MG63 (cell line): ENCODE measurements around the gene NCS1. TPM values are rescaled to one million over a fixed set of nuclear protein-coding genes. Genes with fewer than 3 reads are reported as not detected.
A peak's percentile ranks its signal among the peaks of the same experiment; 100 is the strongest.

ENCODE experiments used
- DNase-seq: peaks from one replicate; pipeline ENCODE4 v3.0.0-alpha.2; 2020
- H3K27me3 ChIP-seq: fragments of 250-450 bp; sonication (Bioruptor Pico); 2 replicates; pipeline ENCODE4 v1.5.1; 2020; ENCODE audit warnings: mild to moderate bottlenecking, moderate library complexity
- H3K36me3 ChIP-seq: fragments of 250-450 bp; sonication (Bioruptor Pico); 2 replicates; pipeline ENCODE4 v1.5.1; 2020; ENCODE audit warnings: mild to moderate bottlenecking, moderate library complexity
- H3K4me3 ChIP-seq: fragments of 250-450 bp; sonication (Bioruptor Pico); 2 replicates; pipeline ENCODE4 v1.5.1; 2020; ENCODE audit warnings: mild to moderate bottlenecking, moderate library complexity
- H3K9me3 ChIP-seq: fragments of 250-450 bp; sonication (Bioruptor Pico); 2 replicates; pipeline ENCODE4 v1.5.1; 2020; ENCODE audit warnings: mild to moderate bottlenecking, moderate library complexity
- total RNA-seq: library from RNA; depleted of rRNA; stranded (reverse); fragments of >200 nt; shearing (Covaris generic); gene quantifications from 2 replicates; pipeline ENCODE4 v1.2.3, GENCODE V29; 2014; ENCODE audit warnings: low replicate concordance; rRNA removed

Gene NCS1
- total RNA-seq = 16.6 and 34.4 TPM in 2 replicates

DNA sequence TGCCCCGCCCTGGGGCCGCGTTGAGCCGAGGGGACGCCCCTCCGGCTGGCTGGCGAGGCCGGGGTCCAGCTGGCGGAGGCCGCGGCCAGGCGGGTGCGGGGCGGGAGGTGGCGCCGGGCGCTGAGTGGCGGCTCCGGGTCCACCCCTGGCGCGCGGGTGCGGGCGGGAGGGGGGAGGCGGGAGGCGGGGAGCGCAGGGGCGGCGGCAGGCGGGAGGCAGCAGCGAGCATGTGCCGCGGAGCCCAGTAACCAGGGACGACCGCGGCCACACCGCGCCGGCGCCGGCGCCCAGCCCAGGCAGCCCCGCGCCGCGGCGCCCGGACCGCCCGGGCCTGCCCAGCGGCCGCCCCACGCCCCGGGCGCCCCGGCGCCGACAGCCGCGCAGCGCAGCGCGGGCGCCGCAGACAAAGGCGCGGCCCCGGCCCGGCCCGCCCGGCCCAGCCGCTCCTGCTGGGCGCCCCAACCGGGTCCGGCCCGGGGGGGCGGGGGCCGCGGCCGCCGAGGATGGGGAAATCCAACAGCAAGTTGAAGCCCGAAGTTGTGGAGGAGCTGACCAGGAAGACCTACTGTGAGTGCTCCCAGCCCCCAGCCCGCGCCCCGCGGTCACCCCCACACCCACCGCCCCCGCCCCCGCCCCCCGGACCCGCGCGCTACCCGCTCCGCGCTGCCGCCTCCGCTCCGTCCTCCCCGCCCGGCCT lies at the start of gene NCS1:
Gene NCS1, plus strand, starts transcription at position 244 of the 697 bp plus-strand sequence. Its CDS starts 260 bp downstream, at position 504.
- peak within 1 kb of the TSS; percentile 63 for H3K4me3 ChIP-seq
- H3K27me3 ChIP-seq = no peaks in the 10 kb centered on the region
- no peaks in the 10 kb centered on the region for H3K9me3 ChIP-seq
- H3K36me3 ChIP-seq = no peaks in the 10 kb centered on the region; the same call in none of the 2 replicates
- peak; percentile 86 for DNase-seq

DNA sequence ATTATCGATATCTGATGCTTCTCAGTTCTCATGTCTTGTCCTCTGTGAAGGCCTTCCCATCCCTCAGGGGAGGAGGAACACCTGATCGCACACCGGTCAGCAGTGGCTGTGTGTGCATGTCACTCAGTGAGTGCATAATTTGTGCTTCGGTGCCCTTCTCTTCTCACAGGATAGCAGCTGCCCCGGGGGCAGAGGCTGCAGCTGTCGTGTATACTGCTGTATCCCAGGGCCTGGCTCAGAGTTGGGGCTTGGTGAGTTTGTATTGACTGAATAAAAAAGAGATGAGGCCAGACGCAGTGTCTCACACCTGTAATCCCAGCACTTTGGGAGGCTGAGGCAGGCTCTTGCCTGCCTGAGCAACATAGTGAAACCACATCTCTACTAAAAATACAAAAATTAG lies 49.7 kb upstream of the NCS1 start:
- no peak for DNase-seq
- H3K36me3 ChIP-seq = peaks cover 26% of the 10 kb centered on the region
- H3K4me3 ChIP-seq = no peak overlapping the region
- no peaks in the 10 kb centered on the region for H3K27me3 ChIP-seq
- H3K9me3 ChIP-seq = no peaks in the 10 kb centered on the region

DNA sequence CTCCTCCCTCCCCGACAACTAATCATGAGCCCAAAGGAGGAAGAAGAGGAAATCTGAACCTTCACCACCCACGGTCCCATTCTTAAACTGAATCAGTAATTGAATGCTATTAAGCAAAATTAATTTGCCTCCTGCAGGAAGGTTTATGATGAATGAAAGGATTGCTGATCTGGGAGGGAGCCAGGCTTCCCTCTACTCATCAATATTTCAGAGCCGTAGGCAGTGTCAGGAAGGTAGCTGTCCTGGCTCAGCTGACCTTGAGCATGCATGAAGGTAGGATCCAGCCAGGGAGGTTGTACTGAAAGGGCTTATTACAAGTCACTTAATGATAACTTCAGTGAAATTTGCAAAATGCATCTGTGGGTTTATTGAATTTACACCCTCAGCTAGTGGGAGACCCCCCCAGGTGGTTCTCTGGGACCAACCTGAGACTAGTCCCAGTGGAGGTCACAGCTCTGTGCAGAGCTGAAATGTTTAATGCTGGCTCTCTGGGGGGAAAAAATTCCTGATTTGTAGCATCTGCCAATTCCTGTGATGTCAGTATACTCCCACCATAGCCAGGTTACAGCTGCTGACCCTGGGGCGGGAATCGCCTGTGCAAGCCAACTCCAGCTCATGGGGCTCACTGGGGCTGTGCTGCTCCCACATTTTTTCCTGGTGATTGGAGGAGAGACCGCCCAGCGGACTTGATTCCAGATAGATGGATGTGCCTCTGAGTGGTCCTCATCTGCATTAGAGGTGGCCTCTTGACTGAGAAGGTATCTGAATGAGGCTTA lies 47.9 kb upstream of the NCS1 start:
- DNase-seq = no peak

DNA sequence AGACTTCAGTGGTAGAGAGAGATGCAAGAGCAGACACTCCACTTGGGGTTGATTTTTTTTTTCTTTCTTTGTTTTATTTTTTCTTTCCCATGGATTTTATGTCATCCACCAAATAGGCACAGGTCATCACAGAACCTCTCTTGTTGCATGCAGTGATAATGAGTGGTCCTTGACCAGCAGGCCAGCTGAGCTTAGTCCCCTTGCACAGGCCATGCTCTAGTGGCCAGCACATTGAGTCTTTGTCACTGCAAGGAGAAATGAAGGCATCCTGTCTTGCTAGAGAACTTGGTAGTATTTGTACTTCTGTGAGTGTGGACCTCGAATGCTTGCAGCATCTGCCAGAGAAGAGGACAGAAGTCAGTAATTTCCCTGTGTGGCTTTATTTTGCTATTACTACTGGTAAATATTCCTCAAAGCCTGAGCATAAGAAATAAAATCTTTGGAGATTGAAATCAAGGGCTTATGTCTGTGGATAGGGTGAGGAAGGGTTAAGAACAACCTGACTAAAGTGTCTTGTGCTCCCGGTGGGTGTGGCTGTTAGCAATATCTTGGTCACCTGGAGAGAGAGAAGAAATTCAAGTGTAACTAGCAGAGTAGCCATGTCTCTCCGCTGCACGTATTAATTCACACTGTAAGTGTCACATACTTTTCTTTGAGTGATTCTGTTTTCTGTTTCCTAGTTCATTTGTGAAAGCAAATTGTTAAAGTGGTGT lies 45.3 kb upstream of the NCS1 start:
- H3K4me3 ChIP-seq = no peak overlapping the region
- H3K27me3 ChIP-seq = no peaks in the 10 kb centered on the region
- DNase-seq = no peak
- no peaks in the 10 kb centered on the region for H3K9me3 ChIP-seq
- peaks cover 31% of the 10 kb centered on the region for H3K36me3 ChIP-seq

More for the DNA sequence above, 47.9 kb upstream of the NCS1 start:
- Histone ChIP-seq H3K27me3 (no peaks in the 10 kb centered on the region), H3K36me3 (peaks cover 32% of the 10 kb centered on the region), H3K9me3 (no peaks in the 10 kb centered on the region), H3K4me3 (no peak overlapping the region)

DNA sequence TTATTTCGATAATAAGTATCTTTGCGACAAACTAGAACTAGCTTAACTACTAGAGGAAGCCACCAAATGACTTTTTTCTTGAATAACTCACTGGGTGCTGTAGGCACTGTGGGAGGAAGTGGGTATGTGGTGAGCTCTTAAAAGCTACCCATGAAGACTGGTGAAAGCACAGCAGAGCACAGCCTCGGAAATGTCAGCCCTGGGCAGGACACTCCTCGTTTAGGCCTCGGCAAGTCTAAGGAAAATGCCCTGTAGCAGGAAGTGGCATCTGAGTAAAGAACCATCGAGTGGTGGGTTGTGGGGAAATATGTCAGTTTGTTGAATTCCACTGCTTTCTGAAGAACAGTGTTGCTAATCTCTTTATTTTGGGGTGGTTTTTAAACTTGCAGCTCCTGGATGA lies 44.0 kb upstream of the NCS1 start:
- no peaks in the 10 kb centered on the region for H3K27me3 ChIP-seq
- no peak for DNase-seq
- no peak overlapping the region for H3K4me3 ChIP-seq
- H3K9me3 ChIP-seq = no peaks in the 10 kb centered on the region
- H3K36me3 ChIP-seq = peaks cover 25% of the 10 kb centered on the region

DNA sequence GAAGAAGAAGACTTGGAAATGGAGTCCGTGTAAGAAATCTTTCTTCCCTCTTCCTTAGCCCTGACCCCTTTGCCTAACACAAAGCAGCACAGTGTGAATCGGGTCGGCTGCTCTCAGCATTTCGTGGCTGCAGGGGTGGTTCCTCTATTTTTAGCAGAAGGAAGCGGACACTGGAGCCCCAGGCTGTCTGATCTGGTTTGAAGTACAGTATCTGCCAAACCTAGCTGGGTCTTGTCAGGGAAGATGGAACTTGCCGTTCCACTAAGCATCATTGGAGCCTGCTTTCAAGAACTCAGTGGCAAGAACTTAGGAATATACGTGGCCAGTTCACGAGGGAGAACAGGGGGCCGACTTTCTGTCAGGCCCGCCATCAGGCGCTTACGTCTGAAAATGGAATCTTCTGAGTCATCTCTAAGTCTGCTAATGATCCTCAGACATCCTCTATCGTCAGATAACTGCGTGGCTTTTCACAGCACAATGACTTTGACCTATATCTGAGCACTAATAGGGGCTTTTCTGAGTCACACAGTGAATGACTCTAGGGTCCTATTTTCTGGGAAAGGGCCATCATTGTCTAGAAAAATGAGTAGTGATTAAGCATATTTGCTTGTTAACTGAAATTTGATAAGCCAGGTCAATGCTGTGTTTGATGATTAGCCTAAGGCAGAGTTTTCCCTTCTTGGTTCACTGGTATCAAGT lies 43.3 kb upstream of the NCS1 start:
- no peaks in the 10 kb centered on the region for H3K27me3 ChIP-seq
- peaks cover 25% of the 10 kb centered on the region for H3K36me3 ChIP-seq
- no peak overlapping the region for H3K4me3 ChIP-seq
- no peaks in the 10 kb centered on the region for H3K9me3 ChIP-seq
- DNase-seq = no peak

DNA sequence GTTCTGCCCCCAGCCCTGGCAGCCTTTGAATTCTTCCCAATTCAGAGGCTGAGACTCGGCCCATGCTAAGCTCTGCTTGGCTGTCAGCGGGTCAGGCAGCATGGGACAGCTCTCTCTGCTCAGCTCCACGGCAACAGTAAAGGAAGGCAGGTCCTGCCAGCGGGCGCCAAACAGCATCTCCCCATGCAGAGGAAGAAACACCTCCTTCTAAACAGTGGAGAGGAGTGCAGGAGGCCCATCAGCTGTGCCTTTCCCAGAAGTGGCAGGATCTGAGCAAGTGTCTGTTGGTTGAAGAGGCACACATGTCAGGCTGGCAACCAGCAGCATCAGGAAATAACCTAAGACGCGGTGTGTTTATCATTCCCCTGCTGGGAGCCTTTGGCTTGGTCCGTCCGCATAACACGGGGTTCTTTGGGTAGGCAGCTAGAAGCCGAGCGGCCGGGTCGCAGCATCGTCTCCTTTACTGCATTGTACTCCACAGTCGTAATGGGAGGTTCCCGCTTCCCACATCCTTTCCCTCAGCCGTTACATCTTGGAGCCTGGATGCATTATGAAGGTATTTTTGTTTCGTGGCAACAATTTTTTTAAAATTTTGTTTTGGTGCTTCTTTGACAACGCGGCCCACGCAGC lies 42.7 kb upstream of the NCS1 start:
- no peak overlapping the region for H3K4me3 ChIP-seq
- H3K36me3 ChIP-seq = peaks cover 25% of the 10 kb centered on the region
- DNase-seq = no peak
- H3K27me3 ChIP-seq = no peaks in the 10 kb centered on the region
- no peaks in the 10 kb centered on the region for H3K9me3 ChIP-seq

DNA sequence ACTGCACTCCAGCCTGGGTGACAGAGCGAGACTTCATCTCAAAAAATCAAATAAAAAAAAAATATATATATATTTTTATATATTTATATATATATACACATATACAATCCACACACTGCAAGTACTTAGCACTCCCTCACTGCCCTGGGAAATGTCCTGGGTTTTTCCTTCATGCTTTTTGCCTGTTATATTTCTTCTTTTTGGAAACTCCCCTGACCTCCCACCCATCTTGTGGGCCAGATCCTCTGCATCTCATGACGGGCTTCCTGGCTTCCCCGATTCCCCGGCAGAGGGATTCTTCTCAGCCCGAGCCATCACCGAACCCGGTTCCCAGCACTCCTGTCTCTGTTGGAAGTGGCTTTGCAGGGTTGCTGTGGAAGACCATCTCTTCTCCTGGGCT lies 39.5 kb upstream of the NCS1 start:
- Histone ChIP-seq H3K4me3 (no peak overlapping the region), H3K27me3 (no peaks in the 10 kb centered on the region), H3K9me3 (no peaks in the 10 kb centered on the region), H3K36me3 (peaks cover 20% of the 10 kb centered on the region)
- no peak for DNase-seq

DNA sequence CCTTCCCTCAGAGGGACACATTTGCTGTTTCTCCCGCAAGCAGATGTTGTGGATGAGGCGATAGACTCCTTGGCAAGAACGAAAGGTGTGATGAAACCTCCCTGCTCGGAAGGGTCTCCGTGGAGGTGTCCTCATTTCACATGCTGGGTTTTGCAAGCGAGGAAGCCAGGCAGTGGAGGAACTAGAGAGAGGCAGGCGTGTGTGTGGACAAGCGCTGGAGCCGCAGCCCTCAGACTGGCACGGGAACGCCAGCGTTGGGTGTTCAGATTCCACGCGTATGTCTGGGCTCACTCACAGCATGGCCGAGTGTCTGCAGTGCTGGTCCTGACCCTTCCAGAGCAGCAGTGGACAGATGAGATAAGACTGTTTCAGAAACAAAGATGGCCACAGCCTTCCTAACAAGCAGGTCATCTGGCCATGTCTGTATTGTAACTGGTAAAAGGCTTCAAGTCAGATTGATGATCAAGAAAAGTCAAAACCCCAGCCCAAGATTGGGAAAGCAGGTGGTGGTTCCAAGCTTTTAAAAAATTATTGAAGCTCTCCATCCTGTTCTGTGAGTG lies 35.0 kb upstream of the NCS1 start:
- peaks cover 3% of the 10 kb centered on the region; the same call in 1 of the 2 replicates for H3K36me3 ChIP-seq
- H3K4me3 ChIP-seq = no peak overlapping the region
- no peak for DNase-seq
- H3K27me3 ChIP-seq = no peaks in the 10 kb centered on the region
- no peaks in the 10 kb centered on the region for H3K9me3 ChIP-seq

DNA sequence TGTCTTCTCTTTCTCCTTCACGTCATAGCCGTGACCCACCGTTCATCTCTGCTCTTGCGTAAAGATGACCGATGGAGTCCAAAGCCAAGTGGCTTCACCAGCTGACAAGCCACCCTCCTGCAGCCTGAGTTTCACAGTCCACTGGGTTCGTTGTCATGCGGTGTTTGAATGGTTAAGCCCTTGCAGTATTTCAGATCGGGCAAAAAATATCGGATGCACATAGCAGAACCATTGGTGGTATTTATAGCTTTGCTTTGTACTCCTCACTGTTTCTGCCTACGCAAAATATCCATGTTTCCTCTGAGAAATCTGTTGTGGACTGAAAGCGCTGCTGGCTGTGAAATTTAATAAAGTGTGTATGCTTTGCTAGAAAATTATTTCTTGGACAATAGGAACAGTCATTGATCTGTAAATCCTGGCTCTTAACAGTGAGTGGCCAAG lies 34.5 kb upstream of the NCS1 start:
- Histone ChIP-seq H3K36me3 (peaks cover 3% of the 10 kb centered on the region; the same call in 1 of the 2 replicates), H3K4me3 (no peak overlapping the region), H3K9me3 (no peaks in the 10 kb centered on the region), H3K27me3 (no peaks in the 10 kb centered on the region)
- no peak for DNase-seq

DNA sequence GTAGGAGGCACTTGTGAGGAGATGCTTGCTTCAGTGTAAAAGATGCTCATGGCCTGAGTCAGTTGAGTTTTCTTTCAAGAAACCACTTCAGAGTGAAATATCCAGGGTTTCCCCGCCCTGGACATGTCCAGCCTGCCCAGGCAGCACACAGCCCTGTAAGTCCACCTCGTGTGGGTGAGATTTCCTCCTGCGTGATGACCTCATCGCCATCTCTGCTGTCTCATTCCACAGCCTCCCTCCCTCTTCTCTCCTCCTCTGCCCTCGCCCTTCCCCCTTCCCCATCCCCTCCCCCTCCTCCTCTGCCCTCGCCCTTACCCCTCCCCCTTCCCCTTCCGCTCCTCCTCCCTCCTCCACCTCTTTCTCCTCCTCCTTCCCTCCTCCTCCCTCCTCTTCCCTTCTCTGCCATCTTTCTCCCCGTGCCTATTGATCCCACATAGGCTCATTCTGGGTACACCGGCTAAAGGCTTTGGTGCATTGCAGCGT lies 34.0 kb upstream of the NCS1 start:
- Histone ChIP-seq H3K4me3 (no peak overlapping the region), H3K36me3 (peaks cover 3% of the 10 kb centered on the region; the same call in 1 of the 2 replicates), H3K9me3 (no peaks in the 10 kb centered on the region), H3K27me3 (no peaks in the 10 kb centered on the region)
- peak; percentile 45 for DNase-seq

DNA sequence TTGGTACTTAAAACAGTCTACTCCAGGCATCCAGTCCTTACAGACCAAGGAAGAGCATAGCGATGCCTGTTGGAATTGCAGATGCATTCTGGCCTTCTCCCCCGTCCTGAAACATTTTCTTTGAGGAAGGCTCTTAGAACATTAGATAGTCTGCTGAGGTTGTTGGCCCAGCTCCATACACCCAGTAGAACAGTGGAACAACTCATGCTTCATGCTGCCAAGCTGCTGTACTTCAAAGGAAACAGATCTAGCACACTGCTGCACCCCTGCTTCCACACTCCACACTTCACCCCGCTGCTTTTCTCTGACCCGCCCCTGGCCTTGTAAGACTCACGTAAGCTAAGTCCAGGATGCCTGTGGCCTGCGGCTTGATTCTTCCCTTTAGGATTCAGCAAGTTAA lies 33.4 kb upstream of the NCS1 start:
- peak; percentile 89 for DNase-seq
- no peaks in the 10 kb centered on the region for H3K9me3 ChIP-seq
- no peak overlapping the region for H3K4me3 ChIP-seq
- peaks cover 3% of the 10 kb centered on the region; the same call in 1 of the 2 replicates for H3K36me3 ChIP-seq
- H3K27me3 ChIP-seq = no peaks in the 10 kb centered on the region

DNA sequence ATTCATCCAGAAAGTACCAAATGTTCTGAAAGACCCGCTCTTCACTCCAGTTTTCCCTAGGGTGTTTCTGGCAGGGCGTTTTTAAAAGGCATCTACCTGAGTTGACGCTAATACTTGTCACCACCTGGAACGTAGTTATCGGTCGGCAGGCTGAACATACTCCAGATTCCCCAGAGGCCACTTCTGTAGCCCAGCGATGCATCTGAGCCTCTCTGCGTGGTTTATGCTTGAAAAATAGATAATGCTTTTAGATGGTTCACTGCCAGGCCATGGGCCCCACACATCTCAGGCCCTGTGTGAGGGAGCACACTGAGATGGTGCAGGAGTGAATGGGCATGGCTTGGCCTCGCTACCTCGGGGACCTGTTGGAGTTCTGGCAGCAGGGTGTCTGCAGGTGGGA lies 33.0 kb upstream of the NCS1 start:
- no peak overlapping the region for H3K4me3 ChIP-seq
- H3K27me3 ChIP-seq = no peaks in the 10 kb centered on the region
- H3K9me3 ChIP-seq = no peaks in the 10 kb centered on the region
- H3K36me3 ChIP-seq = peaks cover 3% of the 10 kb centered on the region; the same call in 1 of the 2 replicates
- no peak for DNase-seq

DNA sequence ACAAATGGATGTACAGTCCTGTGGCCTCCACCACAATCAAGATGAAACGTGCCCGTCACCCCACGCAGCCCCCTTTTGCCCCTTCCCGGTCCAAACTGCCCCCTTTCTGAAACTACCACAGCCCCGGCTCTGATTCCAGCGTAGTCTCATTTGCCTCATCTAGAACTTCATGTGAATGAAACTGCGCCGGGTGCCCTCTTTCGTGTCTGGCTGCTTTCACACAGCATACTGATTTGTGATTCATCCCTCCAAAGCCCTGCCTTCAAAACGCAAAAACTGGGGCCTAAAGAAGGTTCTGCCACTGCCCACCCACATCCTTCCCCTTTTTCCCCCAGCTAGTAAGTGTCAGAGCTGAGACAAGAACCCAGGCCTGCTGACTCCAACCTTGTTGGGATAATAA lies 31.5 kb upstream of the NCS1 start:
- Histone ChIP-seq H3K4me3 (no peak overlapping the region), H3K9me3 (no peaks in the 10 kb centered on the region), H3K36me3 (peaks cover 3% of the 10 kb centered on the region; the same call in 1 of the 2 replicates), H3K27me3 (no peaks in the 10 kb centered on the region)
- no peak for DNase-seq

DNA sequence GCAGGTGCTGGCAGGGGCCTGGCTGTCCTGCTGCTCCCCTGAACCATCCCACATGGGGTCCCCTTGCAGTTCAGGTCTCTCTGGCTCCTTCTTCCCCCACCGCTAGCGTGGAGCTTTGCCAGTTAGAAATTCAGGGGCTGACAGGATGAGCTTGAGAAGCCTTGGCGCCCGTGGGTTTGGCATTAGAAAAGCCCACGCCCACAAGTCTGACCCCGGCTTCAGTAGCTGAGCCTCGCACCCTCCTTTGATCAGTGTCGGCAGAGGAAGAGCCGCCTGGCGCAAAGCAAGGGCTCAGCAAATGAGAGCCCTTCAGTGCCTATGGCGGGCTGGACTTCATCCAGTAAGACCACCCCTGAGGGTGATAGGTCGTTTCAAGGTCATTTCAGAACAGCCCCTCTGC lies 30.1 kb upstream of the NCS1 start:
- Histone ChIP-seq H3K27me3 (peaks cover 2% of the 10 kb centered on the region; the same call in 1 of the 2 replicates), H3K9me3 (no peaks in the 10 kb centered on the region), H3K4me3 (no peak overlapping the region), H3K36me3 (no peaks in the 10 kb centered on the region)
- no peak for DNase-seq

DNA sequence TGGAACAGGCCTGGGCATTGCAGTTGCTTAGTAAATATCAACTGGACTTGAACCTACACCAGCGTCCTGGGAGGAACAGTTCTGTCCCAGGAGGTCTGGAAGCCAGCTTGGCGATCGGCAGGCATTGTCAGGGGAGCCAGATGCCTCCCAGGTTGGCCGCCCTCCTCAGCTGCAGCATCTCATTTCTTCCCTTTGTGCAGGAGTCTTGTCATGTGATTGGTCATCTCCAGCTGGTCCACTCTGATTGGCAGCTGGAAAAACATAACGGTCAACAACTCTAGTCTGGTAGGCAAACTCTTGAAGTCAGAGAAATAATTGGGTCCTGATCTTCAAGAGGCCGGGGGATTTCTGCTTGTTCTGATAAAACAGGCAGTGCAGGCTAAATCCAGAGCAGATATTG lies 29.6 kb upstream of the NCS1 start:
- H3K4me3 ChIP-seq = no peak overlapping the region
- H3K36me3 ChIP-seq = no peaks in the 10 kb centered on the region
- peaks cover 2% of the 10 kb centered on the region; the same call in 1 of the 2 replicates for H3K27me3 ChIP-seq
- no peaks in the 10 kb centered on the region for H3K9me3 ChIP-seq
- DNase-seq = no peak
